GM18520 (cell line): ENCODE results near the gene KSR2.
"Not testable (repeated sequence)": the region's sequence is repeated elsewhere in the genome, so short reads cannot be mapped to it uniquely, and the experiment has no call there.

Experiments
- ATAC-seq: cut with Tn5 transposase; IDR thresholded peaks from one replicate; pipeline ENCODE4 v1.9.1; 2021; ENCODE audit not compliant: unreplicated experiment

The KSR2 gene

GRCh38 chr12:117766008-117766407, 202.8 kb downstream of the KSR2 start:
- ATAC-seq, result no peak

DNA sequence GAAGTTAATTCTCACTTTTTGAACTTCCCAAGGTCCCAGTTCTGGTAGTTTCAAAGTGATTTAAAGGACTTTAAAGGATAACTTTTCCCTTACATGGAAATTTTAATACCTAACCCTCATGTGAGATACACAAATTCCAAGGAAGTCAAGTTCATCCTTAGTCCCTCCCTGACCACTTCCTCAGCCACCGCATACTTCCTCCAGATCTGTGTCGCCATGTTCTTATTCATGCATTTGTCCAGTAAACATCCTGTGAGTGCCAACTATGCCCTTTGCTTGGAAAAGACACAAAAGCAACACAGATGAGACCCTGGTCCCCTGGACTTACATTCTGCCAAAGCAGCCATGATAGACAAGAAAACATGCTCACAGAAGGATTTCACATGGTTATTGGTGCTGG, 206.6 kb downstream of the KSR2 start:
- ATAC-seq, result no peak

DNA sequence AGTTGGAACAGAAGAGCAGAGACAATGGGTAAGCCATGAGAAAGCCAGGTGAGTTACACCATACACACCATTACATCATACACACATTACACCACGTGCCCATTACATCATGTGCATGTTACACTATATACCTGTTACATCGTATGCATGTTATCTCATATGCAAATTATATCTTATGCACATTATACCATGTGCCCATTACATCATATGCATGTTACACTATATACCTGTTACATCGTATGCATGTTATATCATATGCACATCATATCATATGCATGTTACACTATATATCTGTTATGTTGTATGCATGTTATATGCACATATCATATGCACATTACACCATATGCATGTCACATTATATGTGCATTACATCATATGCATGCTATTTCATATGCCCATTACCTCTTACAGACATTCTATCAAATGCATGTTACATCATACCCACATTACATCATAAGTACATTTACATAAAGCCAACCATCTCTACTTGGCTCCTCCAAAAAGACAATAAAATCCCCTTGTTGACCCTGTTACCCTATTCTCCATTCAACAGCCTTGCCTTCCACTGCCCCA, 207.2 kb downstream of the KSR2 start:
- no peak for ATAC-seq

GRCh38 chr12:117760990-117761389, 207.8 kb downstream of the KSR2 start:
- no peak for ATAC-seq

DNA sequence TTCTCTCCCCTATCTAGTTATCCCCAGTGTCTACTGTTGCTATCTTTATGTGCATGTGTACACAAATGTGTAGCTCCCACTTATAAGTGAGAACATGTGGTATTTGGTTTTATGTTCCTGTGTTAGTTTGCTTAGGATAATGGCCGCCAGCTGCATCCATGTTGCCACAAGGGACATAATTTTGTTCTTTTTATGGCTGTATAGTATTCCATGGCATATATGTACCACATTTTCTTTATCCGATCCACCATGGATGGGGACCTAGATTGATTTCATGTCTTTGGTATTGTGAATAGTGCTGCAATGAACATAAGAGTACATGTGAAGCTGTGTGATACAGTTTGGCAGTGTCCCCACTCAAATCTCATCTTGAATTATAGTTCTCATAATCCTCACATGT, 218.1 kb downstream of the KSR2 start:
- no peak for ATAC-seq

DNA sequence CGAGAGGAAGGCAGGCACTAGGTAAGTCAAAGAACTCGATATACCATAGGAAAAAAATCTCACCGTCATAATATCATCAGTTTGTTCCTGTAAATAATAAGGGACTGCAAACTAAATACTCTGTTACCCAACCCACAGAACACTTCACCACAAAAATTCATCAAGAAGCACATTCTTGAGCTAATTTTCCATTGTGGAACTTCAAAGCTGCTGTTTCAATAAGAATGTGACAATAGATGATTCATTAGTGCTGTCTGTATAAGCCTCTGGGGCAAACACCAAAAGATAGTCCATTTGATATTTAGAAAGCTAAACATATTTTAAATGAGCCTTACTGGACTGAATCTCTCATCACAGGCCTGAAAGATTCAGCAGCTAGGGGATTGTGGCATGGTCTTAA, 219.4 kb downstream of the KSR2 start:
- no peak for ATAC-seq

- not testable (repeated sequence) for ATAC-seq
These were observed 222.4 kb downstream of the KSR2 start for GRCh38 chr12:117746358-117746757.

DNA sequence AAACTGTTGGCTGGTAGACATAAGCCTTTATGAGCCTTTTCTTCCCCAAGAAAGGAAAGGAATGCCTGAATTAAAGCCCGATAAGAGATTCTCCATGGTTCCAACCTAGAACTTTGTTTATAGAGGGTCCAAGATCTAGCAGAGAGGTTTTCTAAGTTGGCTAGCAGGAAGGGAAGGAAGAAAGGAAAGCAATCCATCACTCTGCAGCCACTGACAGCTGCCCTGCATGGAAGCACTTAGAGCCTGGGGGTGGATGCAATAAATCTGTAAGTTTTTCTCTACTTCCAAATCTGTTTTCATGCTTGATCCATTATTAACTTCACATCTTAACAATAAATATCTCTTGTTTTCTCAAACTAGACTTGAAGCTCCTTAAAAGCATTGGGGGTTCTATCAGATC, 224.4 kb downstream of the KSR2 start:
- ATAC-seq, result no peak

DNA sequence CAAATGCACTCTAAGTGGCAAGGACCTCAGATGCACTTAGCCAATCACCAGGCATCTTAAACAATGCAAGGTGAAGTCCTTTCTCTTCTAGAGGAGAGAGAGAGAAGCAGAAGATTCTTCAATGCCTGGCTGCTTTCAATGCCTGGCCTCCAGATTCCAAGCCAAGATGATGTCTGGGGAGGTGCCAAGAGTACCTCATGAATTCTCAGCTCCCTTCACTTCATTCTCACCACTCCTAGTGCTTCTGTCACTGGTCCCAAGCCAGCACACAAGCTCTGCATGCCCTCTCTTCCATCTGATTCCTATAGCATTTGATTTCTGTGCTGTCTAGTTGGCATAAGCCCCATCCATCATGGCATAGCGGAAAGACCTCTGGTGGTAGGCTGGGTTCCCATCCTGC, 225.0 kb downstream of the KSR2 start:
- ATAC-seq, result no peak

GRCh38 chr12:117742721-117743120, 226.1 kb downstream of the KSR2 start:
- ATAC-seq, result no peak

DNA sequence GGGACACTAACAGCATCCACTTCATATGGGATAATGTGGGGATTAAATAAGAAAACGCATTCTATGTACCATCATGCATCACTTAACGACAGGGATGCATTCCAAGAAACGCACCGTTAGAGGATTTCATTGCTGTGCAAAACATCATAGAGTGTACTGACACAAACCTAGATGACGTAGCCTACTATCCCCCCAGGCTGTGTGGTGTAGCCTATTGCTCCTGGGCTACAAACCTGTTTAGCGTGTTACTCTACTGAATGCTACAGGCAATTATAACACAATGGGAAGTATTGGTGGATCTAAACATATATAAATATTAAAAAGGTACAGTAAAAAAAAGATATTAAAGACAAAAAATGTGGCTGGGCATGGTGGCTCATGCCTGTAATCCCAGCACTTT, 230.6 kb downstream of the KSR2 start:
- no peak for ATAC-seq

- no peak for ATAC-seq
These were observed 235.3 kb downstream of the KSR2 start for GRCh38 chr12:117733549-117733805.

- no peak for ATAC-seq
These were observed 235.8 kb downstream of the KSR2 start for GRCh38 chr12:117732761-117733548.

GRCh38 chr12:117731131-117731530, 237.7 kb downstream of the KSR2 start:
- ATAC-seq, result not testable (repeated sequence)

- no peak for ATAC-seq
These were observed 241.5 kb downstream of the KSR2 start for GRCh38 chr12:117727301-117727700.

- no peak for ATAC-seq
These were observed 244.2 kb downstream of the KSR2 start for GRCh38 chr12:117724543-117724942.

GRCh38 chr12:117718559-117718958, 250.2 kb downstream of the KSR2 start:
- no peak for ATAC-seq

DNA sequence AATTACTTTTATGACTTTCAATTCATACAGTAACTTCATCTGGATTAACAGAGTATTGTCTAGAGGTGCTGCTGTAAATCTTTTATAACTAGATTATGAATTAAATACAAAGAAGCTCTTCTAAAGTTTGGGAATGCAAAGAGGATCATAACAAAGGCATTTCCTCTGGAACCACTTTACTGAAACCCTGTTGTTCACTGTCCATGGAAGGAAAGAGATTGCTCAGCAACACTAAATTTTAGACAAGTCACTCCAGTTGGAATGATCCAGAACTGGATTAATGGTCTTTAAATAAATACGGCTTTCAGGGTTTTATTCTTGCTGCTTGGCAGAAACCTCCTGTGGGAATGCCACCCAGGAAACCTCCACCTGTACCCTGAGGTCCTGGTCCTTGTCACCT, 250.6 kb downstream of the KSR2 start:
- no peak for ATAC-seq

GRCh38 chr12:117714203-117714602, 254.6 kb downstream of the KSR2 start:
- no peak for ATAC-seq

DNA sequence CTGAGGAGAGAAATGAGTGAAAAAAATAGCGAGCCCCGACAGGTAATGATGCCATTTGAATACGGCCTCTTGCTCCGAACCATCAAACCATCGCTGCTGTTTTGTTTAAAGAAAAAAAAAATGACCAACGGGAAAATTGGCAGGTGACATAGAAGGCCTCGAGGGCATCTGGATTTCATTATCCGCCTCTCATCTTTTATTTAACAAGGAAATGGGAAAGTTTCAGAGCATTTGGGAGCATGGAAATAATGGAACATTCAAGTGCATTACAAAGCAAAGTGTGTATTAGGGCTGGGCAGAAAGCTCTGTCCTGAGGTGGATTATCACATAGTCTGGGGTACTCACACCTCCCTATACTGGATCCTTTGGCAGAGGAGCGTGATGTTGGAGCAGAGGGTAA, 258.7 kb downstream of the KSR2 start:
- no peak for ATAC-seq

DNA sequence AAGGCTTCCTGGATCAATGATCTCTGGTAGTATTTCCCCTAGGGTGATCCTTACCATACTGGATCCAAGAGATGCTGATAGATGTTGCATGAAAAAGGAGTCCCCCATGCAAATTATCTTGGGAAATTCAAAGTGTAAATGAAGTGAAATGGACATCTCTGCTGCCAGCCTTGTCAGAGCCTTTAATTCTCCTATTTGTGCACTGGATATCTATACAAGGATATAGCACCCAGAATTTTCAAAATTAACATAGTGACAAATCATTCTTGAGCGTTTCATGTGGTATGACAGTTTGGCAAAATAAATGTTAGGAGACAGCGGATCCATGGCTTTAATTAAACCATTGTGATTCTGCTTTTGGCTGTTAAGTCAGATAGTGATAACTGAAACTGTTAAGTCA, 260.9 kb downstream of the KSR2 start:
- ATAC-seq, result no peak

- no peak for ATAC-seq
These were observed 265.2 kb downstream of the KSR2 start for GRCh38 chr12:117703584-117703983.

- no peak for ATAC-seq
These were observed 266.0 kb downstream of the KSR2 start for GRCh38 chr12:117702741-117703140.
